Measurements from ENCODE around the gene NDUFS3.

DNA sequence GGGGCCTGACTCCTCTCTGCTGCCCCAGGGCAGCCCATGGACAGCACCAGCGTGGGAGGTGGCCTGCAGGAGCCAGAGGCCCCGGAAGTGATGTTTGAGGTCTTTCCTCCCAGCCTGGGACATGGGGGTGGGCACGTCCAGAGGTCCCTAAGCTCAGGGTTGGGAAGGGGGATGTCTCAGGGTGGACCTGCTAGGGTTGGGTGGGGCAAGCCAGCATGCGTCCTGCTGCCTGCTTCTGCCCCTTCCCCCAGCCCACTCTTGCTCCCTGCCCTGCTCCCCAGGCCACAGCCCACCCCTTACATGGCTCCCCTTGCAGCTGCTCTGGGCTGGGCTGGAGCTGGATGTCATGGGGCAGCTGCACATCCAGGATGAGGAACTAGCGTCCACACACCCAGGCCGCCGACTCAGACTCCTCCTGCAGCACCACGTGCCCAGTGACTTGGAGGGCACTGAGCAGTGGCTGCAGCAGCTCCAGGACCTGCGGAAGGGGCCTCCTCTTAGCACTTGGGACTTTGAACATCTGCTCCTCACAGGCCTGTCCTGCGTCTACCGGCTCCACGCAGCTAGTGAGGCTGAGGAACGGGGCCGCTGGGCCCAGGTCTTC, 9.0 kb downstream of the NDUFS3 start:
- TF ChIP-seq, protein P1, sequence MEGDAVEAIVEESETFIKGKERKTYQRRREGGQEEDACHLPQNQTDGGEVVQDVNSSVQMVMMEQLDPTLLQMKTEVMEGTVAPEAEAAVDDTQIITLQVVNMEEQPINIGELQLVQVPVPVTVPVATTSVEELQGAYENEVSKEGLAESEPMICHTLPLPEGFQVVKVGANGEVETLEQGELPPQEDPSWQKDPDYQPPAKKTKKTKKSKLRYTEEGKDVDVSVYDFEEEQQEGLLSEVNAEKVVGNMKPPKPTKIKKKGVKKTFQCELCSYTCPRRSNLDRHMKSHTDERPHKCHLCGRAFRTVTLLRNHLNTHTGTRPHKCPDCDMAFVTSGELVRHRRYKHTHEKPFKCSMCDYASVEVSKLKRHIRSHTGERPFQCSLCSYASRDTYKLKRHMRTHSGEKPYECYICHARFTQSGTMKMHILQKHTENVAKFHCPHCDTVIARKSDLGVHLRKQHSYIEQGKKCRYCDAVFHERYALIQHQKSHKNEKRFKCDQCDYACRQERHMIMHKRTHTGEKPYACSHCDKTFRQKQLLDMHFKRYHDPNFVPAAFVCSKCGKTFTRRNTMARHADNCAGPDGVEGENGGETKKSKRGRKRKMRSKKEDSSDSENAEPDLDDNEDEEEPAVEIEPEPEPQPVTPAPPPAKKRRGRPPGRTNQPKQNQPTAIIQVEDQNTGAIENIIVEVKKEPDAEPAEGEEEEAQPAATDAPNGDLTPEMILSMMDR (conservative IDR thresholded peaks at IDR 0.05; ENCODE audit: low read length), result no peak
- TF ChIP-seq EZH2phosphoT487 (IDR thresholded peaks at IDR 0.05; ENCODE audit: borderline replicate concordance), result no peak
